ENCODE data around the gene PIP5K1A.

DNA sequence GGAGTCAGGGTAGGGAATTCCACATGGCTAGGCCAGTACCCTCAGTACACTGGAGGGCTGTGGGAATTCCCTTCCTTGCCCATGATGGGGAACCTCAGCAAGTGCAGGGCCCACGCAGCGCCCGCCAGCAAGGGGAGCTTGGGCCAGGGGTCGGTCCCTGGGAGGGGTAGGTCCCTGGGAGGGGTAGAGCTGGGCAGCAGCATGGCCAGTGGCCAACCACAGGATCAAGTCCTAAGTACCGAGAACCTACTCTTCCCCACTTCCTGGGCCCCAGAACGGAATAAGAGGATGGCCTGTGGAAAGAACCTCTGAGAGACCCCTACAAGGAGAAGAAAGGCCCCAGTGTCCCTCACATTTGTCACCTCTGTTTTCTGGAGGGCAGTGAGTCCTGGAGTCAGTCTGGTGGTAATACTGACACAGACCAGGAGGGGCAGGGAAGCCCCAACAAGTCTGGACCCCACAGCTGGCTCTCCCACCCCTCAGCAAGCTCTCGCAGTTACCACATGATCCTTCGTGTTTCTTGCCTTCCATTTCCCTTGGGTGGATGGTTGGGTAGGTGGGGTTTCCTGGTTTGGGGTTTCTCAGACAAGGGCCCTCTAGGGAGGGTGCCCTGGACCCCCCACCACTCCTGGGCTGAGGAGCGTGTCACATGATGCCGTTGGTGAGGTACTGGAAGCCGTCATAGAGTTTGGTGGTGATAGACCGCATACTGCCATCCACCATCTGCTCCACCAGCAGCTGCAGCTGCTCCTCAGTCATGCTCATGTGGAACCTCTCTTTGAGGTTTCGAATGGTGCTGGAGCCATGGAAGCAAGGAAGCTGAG is 94.1 kb downstream of the PIP5K1A start:
- TF ChIP-seq, protein P1, sequence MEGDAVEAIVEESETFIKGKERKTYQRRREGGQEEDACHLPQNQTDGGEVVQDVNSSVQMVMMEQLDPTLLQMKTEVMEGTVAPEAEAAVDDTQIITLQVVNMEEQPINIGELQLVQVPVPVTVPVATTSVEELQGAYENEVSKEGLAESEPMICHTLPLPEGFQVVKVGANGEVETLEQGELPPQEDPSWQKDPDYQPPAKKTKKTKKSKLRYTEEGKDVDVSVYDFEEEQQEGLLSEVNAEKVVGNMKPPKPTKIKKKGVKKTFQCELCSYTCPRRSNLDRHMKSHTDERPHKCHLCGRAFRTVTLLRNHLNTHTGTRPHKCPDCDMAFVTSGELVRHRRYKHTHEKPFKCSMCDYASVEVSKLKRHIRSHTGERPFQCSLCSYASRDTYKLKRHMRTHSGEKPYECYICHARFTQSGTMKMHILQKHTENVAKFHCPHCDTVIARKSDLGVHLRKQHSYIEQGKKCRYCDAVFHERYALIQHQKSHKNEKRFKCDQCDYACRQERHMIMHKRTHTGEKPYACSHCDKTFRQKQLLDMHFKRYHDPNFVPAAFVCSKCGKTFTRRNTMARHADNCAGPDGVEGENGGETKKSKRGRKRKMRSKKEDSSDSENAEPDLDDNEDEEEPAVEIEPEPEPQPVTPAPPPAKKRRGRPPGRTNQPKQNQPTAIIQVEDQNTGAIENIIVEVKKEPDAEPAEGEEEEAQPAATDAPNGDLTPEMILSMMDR (IDR thresholded peaks at IDR 0.05) = no peak
- TF ChIP-seq POLR2A (IDR thresholded peaks at IDR 0.05) = no peak

Data from right lobe of liver (tissue), 4 donors.